NCI-H1048 (cell line): ENCODE measurements around the gene ETNK1.

Experiments used
- DNase-seq: peaks from one replicate; lab custom pipeline; 2025; lab: John Stamatoyannopoulos, UW

The ETNK1 gene

GRCh38 chr12:22635812-22636211 lies 10.8 kb downstream of the ETNK1 start:
- no peak for DNase-seq

GRCh38 chr12:22640851-22641250 lies 15.9 kb downstream of the ETNK1 start:
- no peak for DNase-seq

- no peak for DNase-seq
These were observed 16.5 kb downstream of the ETNK1 start for GRCh38 chr12:22641353-22642053.

GRCh38 chr12:22648668-22649067 lies 23.7 kb downstream of the ETNK1 start:
- no peak for DNase-seq

GRCh38 chr12:22653075-22653474 lies 28.1 kb downstream of the ETNK1 start:
- DNase-seq = no peak

GRCh38 chr12:22653791-22654190 lies 28.8 kb downstream of the ETNK1 start:
- DNase-seq = no peak

- DNase-seq = no peak
These were observed 31.4 kb downstream of the ETNK1 start for GRCh38 chr12:22656376-22656775.

GRCh38 chr12:22656831-22657230 lies 31.9 kb downstream of the ETNK1 start:
- no peak for DNase-seq

- no peak for DNase-seq
These were observed 32.6 kb downstream of the ETNK1 start for GRCh38 chr12:22657538-22657937.

- no peak for DNase-seq
These were observed 33.2 kb downstream of the ETNK1 start for GRCh38 chr12:22658214-22658613.

GRCh38 chr12:22662356-22662755 lies 37.4 kb downstream of the ETNK1 start:
- no peak for DNase-seq

- DNase-seq = no peak
These were observed 40.5 kb downstream of the ETNK1 start for GRCh38 chr12:22665476-22665875.

- DNase-seq = no peak
These were observed 42.2 kb downstream of the ETNK1 start for GRCh38 chr12:22667122-22667521.

- DNase-seq = no peak
These were observed 43.5 kb downstream of the ETNK1 start for GRCh38 chr12:22668441-22668840.

- no peak for DNase-seq
These were observed 45.8 kb downstream of the ETNK1 start for GRCh38 chr12:22670762-22671161.

GRCh38 chr12:22672951-22673350 lies 48.0 kb downstream of the ETNK1 start:
- no peak for DNase-seq

GRCh38 chr12:22677781-22678574 lies 53.0 kb downstream of the ETNK1 start:
- no peak for DNase-seq

- no peak for DNase-seq
These were observed 57.7 kb downstream of the ETNK1 start for GRCh38 chr12:22682663-22683062.

GRCh38 chr12:22683131-22683530 lies 58.2 kb downstream of the ETNK1 start:
- DNase-seq = no peak

GRCh38 chr12:22684140-22685118 lies 59.5 kb downstream of the ETNK1 start:
- no peak for DNase-seq

GRCh38 chr12:22686193-22686592 lies 61.2 kb downstream of the ETNK1 start:
- no peak for DNase-seq

- no peak for DNase-seq
These were observed 62.5 kb downstream of the ETNK1 start for GRCh38 chr12:22687361-22688076.
